DMS 273 treated with DMSO at 0.1 percent for 48 hours (cell line): ENCODE data around the gene ENTPD6.
A peak's percentile ranks its signal among the peaks of the same experiment; 100 is the strongest.

Experiments used
- DNase-seq: peaks from one replicate; lab custom pipeline; 2025; lab: John Stamatoyannopoulos, UW

The ENTPD6 gene

GRCh38 chr20:25188218-25188617 is 7.3 kb upstream of the ENTPD6 start:
- DNase-seq, result no peak

GRCh38 chr20:25191051-25191450 is 4.5 kb upstream of the ENTPD6 start:
- no peak for DNase-seq

- DNase-seq, result no peak
These were observed 3.8 kb upstream of the ENTPD6 start for GRCh38 chr20:25191689-25192088.

- no peak for DNase-seq
These were observed 1.7 kb upstream of the ENTPD6 start for GRCh38 chr20:25193843-25194242.

- no peak for DNase-seq
These were observed 1.1 kb upstream of the ENTPD6 start for GRCh38 chr20:25194333-25194972.

GRCh38 chr20:25195962-25196785 is 662 bp downstream of the ENTPD6 start:
- no peak for DNase-seq

GRCh38 chr20:25196786-25197120 is 1.2 kb downstream of the ENTPD6 start:
- DNase-seq, result no peak

GRCh38 chr20:25197183-25197869 is 1.8 kb downstream of the ENTPD6 start:
- no peak for DNase-seq

- DNase-seq, result no peak
These were observed 2.3 kb downstream of the ENTPD6 start for GRCh38 chr20:25197870-25198190.

- DNase-seq, result no peak
These were observed 3.3 kb downstream of the ENTPD6 start for GRCh38 chr20:25198663-25199383.

GRCh38 chr20:25199473-25200260 is 4.2 kb downstream of the ENTPD6 start:
- peak; percentile 60 for DNase-seq

- no peak for DNase-seq
These were observed 7.6 kb downstream of the ENTPD6 start for GRCh38 chr20:25203089-25203488.

GRCh38 chr20:25203871-25204320 is 8.4 kb downstream of the ENTPD6 start:
- DNase-seq, result no peak

GRCh38 chr20:25204550-25205276 is 9.2 kb downstream of the ENTPD6 start:
- no peak for DNase-seq

- no peak for DNase-seq
These were observed 10.0 kb downstream of the ENTPD6 start for GRCh38 chr20:25205277-25206062.

- no peak for DNase-seq
These were observed 10.5 kb downstream of the ENTPD6 start for GRCh38 chr20:25206063-25206403.

- DNase-seq, result no peak
These were observed 11.0 kb downstream of the ENTPD6 start for GRCh38 chr20:25206548-25206947.

GRCh38 chr20:25207149-25207959 is 11.8 kb downstream of the ENTPD6 start:
- no peak for DNase-seq

GRCh38 chr20:25207960-25208534 is 12.5 kb downstream of the ENTPD6 start:
- no peak for DNase-seq
